MV-4-11 (cell line): Measurements from ENCODE around the gene PLEKHG4.

ENCODE experiments used
- DNase-seq: peaks from one replicate; lab custom pipeline; 2025; lab: John Stamatoyannopoulos, UW

The PLEKHG4 gene

GRCh38 chr16:67279296-67280089 is at the start of gene PLEKHG4:
Gene PLEKHG4, plus strand, starts transcription at chr16:67279532. Its CDS starts 513 bp downstream, at chr16:67280045.
- peak; percentile 76 for DNase-seq

- DNase-seq: no peak
These were observed 49.2 kb upstream of the PLEKHG4 start for GRCh38 chr16:67229906-67230808.

GRCh38 chr16:67230809-67231660 is 48.3 kb upstream of the PLEKHG4 start:
- DNase-seq: no peak

GRCh38 chr16:67233596-67233995 is 45.7 kb upstream of the PLEKHG4 start:
- no peak for DNase-seq

- no peak for DNase-seq
These were observed 45.1 kb upstream of the PLEKHG4 start for GRCh38 chr16:67234180-67234597.

- peak; percentile 84 for DNase-seq
These were observed 43.3 kb upstream of the PLEKHG4 start for GRCh38 chr16:67235816-67236562.

GRCh38 chr16:67236563-67237395 is 42.6 kb upstream of the PLEKHG4 start:
- DNase-seq: peak; percentile 84

- no peak for DNase-seq
These were observed 41.7 kb upstream of the PLEKHG4 start for GRCh38 chr16:67237396-67238277.

- no peak for DNase-seq
These were observed 41.1 kb upstream of the PLEKHG4 start for GRCh38 chr16:67238278-67238575.

GRCh38 chr16:67238806-67239470 is 40.4 kb upstream of the PLEKHG4 start:
- DNase-seq: no peak

- DNase-seq: no peak
These were observed 38.8 kb upstream of the PLEKHG4 start for GRCh38 chr16:67240506-67240905.

- no peak for DNase-seq
These were observed 38.1 kb upstream of the PLEKHG4 start for GRCh38 chr16:67241008-67241900.

GRCh38 chr16:67242138-67242730 is 37.1 kb upstream of the PLEKHG4 start:
- no peak for DNase-seq

- no peak for DNase-seq
These were observed 35.9 kb upstream of the PLEKHG4 start for GRCh38 chr16:67243481-67243880.

GRCh38 chr16:67244387-67245185 is 34.7 kb upstream of the PLEKHG4 start:
- DNase-seq: peak; percentile 99

- no peak for DNase-seq
These were observed 34.1 kb upstream of the PLEKHG4 start for GRCh38 chr16:67245186-67245585.

GRCh38 chr16:67245674-67246080 is 33.7 kb upstream of the PLEKHG4 start:
- no peak for DNase-seq
